Measurements from ENCODE around the gene CEP104.

CEP104 gene

GRCh38 chr1:3778590-3779264, 78.3 kb downstream of the CEP104 start:
- no peak for DNase-seq (ENCODE audit: low read depth)

DNA sequence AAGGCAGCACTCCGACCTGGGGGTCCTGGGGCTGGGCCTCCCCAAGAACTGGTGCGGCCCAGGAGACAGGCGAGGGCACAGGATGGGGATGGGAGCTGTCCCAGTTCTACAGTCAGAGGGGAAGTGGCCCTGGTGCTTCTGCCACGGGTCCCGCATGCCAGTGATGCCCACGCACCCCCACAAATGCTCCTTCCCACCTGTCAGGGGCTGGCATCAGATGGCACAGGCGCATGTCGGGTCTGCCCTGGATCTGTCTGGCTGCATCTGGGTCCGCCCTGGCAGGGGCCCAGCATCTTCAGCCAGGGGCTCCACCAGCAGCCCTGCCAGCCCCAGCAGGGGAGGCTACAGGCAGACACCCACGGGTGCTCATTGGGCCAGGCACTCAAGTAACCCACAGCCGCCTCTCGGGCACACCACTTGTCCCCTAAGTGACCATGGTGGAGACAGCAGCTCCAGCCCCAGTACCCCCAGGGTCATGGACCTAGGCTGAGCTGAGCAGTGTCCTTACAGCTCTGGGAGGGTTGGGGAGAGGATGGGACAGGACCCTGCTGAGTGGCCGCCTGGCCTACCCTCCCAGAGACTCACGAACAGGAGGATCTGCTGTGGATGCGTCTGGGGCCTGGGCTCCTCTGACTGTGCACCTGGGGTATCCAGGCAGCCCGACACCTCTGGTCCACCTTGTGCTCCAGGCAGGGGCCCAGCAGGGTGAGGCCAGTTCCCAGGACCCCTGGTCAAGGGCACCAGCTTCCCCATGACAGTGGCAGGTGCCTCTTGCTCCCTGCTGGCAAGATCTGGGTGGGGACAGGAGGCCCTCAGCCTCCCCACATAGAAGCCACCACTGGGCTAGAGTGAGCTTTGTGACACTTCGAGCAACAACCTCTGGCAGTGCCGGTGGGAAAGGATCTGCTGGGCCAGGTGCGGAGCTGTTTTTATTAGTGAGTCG, 79.1 kb downstream of the CEP104 start:
- DNase-seq (ENCODE audit: low read depth): no peak

DNA sequence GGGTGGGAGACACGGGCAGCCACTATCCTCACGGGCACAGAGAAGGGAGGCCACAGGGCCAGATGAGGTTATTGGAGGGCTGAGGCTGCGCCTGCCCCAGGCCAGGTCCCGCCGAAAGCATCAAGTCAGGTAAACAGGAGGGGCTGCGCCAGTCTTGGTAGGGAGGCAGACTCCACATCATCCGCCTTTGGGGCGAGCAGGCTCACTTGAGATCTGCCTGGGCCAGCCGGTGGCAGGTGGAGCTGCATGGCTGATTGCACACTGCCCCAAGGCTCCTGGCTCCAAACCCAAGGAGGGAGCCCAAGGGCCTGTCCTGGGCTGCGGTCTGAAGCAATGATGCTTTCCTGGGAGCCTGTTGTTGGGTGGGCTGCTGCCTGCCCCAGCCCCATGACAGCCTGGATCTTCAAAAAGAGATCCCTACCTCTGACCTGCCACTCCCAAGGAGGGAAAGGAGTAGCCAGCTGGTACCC, 79.9 kb downstream of the CEP104 start:
- no peak for DNase-seq (ENCODE audit: low read depth)

- DNase-seq (ENCODE audit: low read depth): no peak
These were observed 80.6 kb downstream of the CEP104 start for GRCh38 chr1:3776231-3776961.

- peak; percentile 48 for DNase-seq (ENCODE audit: low read depth)
These were observed 81.4 kb downstream of the CEP104 start for GRCh38 chr1:3775490-3776230.

DNA sequence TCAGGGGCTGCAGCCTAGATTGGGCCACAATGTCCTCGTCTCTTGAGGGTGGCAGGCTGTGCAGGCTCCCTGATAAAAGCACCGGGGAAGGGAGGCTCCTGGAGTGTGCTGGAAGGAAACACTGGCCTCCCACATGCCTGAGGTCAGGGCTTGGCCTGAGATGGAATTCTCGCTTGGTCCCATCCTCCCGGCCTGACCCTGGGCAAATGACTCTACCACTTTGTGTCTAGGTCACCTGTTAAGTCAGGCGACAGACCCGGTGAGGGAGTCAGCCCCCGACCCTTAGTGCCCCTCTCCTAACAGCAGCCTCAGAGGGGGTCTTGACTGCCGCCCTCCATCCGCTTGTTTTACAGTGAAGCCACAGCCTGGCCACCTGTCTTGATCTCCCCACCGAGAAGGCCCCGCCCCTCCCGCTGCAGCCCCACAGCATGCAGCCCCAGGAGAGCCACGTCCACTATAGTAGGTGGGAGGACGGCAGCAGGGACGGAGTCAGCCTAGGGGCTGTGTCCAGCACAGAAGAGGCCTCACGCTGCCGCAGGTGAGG, 82.0 kb downstream of the CEP104 start:
- DNase-seq (ENCODE audit: low read depth): no peak

DNA sequence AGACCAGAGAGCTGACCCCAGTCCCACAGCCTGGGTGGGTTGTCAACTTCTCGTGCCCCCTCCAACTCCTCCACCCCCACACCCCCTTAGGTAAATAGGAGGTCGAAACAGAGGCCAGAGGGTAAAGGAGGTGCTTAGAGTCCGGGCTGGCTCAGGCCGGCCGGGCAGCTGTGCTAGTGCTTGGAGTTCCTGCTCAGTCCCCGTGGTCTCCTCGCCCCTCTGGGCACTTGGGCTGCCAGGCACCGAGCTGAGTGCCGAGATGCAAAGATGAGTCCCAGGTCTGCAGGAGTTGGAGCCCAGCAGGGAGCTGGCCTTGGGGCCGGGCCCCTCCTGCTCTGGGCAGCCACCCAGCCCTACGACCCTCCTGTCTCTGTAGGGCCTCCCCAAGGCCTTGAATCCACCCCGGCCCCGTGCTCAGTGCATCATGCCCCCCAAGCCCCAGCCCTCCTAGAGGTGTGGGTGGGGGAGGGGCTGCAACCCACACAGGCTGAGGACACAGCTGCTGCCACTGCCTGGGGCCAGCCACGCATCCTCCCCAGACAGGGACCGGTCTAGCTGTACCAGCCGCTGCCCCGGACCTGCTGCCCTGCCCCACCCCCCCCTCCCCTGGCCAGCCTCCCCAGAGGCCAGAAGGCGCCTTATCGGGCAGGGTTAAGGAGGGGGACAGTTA, 82.6 kb downstream of the CEP104 start:
- DNase-seq (ENCODE audit: low read depth): no peak

- no peak for DNase-seq (ENCODE audit: low read depth)
These were observed 83.3 kb downstream of the CEP104 start for GRCh38 chr1:3773572-3774275.

GRCh38 chr1:3772715-3773571, 84.1 kb downstream of the CEP104 start, which contains the start of gene SMIM1:
Gene SMIM1 (plus strand): TSS chr1:3772749. CDS start chr1:3775374, 2,625 bp downstream.
- no peak for DNase-seq (ENCODE audit: low read depth)

DNA sequence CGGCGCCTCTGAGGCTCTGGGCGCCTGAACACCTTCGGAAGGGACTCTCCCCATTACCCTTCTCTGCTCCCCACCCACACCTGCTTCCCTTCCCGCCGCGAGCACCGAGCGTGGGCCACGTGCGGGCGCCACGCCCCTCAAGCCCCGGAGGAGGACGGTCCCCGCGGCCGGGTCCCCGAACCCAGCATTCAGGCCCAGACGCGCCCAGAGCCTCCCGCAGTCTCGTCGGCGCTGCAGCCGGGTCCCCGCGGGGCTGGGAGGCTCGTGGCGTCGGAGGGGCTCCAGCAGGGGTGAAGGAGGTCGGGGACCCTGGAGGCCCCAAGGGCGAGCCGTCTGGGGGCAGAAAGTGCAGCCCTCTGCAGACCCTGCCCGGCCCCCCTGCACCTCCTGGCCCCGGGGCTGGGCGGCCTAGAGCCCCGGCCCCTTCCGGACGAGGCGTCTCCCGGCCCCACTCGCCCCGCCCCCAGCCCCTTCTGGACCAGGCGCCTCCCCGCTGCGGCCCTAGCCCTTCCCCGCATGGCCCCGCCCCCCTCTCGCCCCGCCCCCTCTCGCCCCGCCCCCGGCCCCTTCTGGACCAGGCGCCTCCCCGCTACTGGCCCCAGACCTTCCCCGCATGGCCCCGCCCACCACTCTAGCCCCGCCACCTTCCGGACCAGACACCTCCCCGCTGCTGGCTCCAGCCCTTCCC, 84.8 kb downstream of the CEP104 start:
- DNase-seq (ENCODE audit: low read depth): peak; percentile 85

DNA sequence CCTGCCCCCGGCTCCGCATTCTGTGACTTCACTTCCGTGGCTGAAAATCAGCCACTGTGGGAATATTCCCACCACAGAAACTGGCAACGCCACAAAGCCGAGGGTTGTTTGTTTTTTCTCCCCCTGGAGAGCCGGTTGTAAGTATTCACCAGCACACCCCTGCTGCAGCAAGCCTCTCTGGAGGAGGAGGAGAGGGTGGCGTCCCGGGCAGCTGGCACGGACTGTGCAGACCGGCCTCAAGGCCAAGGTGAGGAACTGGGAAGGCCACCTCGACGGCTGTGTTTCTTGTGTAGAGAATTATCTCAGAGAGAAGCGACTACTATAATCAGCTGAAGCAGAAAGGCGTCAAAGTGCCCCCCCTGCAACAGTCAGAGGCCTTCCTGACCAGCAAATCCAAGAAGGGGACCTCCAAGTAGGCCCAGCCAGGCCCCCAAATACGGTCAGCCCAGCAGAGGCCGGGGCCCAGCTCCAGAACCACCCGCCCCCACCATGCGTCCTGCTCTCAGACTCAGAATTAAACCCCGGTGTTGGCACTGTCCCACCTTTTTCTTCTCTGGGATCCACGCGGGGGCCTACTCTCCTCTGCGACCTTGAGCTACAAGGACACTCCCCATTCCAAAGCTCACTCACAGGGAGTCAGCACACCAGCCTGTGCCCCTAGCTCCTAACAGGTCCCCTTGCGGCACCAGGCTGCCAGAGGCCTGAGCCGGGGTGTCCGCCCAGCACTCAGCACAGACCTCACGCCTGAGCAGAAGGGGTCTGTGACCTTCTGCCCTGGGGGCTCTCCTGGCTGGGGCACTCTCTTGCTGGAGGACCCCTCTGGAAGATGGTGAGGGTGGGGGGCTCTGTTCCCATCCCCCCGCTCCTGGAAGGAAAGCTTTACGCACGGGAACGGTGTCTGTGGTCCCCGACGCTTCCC, 85.6 kb downstream of the CEP104 start:
- no peak for DNase-seq (ENCODE audit: low read depth)

DNA sequence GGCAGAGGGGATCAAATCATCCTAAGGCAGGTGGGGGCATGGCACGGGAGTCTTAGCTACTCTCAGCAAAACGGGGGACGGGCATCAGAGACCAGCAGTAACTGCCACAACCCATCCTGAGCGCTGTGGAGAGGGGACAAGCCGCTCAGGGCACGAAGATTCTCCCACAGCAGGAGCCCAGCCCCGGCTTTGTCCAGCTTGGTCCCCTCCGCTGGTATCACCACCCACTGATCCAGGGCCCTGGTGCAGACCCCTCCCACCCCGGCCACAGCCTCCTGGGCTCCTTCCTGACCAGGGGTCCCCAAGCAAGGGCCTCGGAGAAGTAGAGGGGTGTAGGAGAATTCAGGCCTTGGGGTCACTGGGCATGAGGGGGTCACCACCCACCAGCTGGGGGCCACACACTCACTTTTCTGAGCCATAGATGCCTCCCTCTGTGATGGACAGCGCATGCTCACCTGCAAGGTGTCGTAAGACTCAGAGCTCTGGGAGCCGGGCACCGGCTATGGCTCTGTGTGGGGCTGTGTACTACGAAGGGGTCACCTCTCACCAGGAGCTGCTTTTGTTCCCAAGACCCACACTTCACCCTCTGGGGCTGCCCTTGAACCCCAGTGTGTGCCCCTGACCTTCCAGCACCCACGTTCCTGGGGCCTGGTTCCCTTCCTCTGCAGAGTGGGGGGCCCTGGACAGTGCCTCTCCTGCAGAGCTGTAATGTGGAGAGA, 86.8 kb downstream of the CEP104 start:
- DNase-seq (ENCODE audit: low read depth): no peak

DNA sequence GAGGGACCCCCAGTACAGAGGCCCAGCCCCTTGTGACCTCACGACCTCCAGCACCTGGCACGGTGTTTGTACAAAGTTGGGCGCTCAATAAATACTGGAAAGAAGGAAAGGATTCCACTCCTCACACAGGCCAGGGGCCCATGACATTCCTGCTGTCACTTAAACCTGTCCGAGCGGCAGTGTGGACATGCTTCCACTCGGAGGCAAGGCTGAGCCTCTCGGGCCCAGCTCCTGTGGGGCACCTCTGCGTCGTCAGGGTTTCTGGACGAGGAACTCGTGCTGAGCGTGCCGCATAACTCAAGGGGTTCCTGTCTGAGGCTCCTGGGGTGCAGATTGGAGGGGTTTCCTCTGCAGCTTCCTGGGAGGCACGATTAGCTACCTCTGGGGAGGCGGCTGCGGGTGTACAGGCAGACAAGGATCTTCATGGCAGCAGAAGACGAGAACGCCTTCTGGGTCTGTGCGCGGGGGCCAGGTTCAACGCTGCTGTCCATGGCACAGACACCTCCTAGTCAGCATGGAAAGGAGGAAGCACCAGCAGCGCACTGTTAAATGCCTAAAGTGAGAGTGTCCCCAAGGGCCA, 88.1 kb downstream of the CEP104 start:
- DNase-seq (ENCODE audit: low read depth): no peak

DNA sequence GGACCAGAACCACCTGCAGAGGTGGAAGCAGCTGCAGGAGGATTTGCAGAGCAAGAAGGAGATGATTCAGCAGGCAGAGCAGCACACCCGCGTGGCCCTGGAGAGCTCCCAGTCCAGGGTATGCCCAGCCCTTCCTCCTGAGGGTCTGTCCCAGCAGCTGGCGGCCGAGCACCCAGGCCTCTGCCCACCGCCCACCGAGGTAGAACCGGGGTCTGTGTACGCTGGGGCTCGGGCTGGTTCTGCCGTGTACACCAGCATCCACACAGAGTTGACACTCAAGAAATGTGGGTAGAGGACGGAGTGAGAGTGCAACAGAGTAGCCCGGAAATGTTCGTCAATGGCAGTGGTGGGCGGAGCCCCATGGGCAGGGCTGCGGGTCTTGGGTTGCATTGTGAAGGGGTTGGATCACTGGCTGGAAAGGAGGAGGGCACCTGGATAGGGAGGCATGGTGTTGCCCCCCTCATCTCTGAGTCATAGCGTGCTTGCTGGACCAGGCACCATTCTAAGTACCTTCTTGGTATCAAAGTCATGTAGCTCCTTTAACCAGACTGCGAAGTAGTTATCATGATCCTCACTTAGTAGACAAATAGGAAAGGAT, 89.6 kb downstream of the CEP104 start:
- no peak for DNase-seq (ENCODE audit: low read depth)

- no peak for DNase-seq (ENCODE audit: low read depth)
These were observed 93.5 kb downstream of the CEP104 start for GRCh38 chr1:3763351-3764125.
